Stimulated activated CD4-positive, alpha-beta T cell treated with anti-CD3 and anti-CD28 coated beads, Interleukin-15, amount 100 ng/mL, for 24 hours (primary cell): ENCODE data around the gene FITM1.

ENCODE experiments used
- DNase-seq: peaks from one replicate; pipeline ENCODE4 v3.0.0-alpha.2; 2020

Gene FITM1

GRCh38 chr14:24165785-24166184 lies 35.3 kb downstream of the FITM1 start:
- DNase-seq: no peak

GRCh38 chr14:24167469-24168114 lies 37.1 kb downstream of the FITM1 start:
- DNase-seq: no peak

GRCh38 chr14:24171422-24172260 lies 41.2 kb downstream of the FITM1 start, which contains the start of gene REC8:
Gene REC8, plus strand, starts transcription at chr14:24172080. Its CDS starts 473 bp downstream, at chr14:24172553.
- peak; percentile 79 for DNase-seq

- no peak for DNase-seq
Measured at GRCh38 chr14:24172261-24172860, 41.9 kb downstream of the FITM1 start.

GRCh38 chr14:24172871-24173281 lies 42.4 kb downstream of the FITM1 start:
- DNase-seq: no peak

GRCh38 chr14:24176599-24176998 lies 46.1 kb downstream of the FITM1 start:
- DNase-seq: no peak

GRCh38 chr14:24177041-24177825 lies 46.8 kb downstream of the FITM1 start:
- no peak for DNase-seq

- no peak for DNase-seq
Measured at GRCh38 chr14:24177891-24178290, 47.4 kb downstream of the FITM1 start.

GRCh38 chr14:24178399-24179178 lies 48.1 kb downstream of the FITM1 start:
- DNase-seq: no peak

GRCh38 chr14:24179294-24179960 lies 49.0 kb downstream of the FITM1 start:
- DNase-seq: no peak

GRCh38 chr14:24179961-24180796 lies 49.7 kb downstream of the FITM1 start:
- DNase-seq: no peak

- DNase-seq: no peak
Measured at GRCh38 chr14:24181371-24182077, 51.1 kb downstream of the FITM1 start.
